ENCODE data around the gene SF3B3. TPM values are rescaled to one million over a fixed set of nuclear protein-coding genes. Genes with fewer than 3 reads are reported as not detected.
A peak's percentile ranks its signal among the peaks of the same experiment; 100 is the strongest.

SF3B3 gene
- total RNA-seq, 1 experiment from 2014 or later, result 133 TPM

- no peaks in the 10 kb centered on the region for H4K20me1 ChIP-seq (ENCODE audit: low read length)
- no peak overlapping the region for H3K4me3 ChIP-seq (ENCODE audit: low read length)
- H3F3A ChIP-seq (ENCODE audit: low read length, unreplicated experiment), result no peaks in the 10 kb centered on the region
- no peak overlapping the region for H2AFZ ChIP-seq (ENCODE audit: low read length)
- no peaks in the 10 kb centered on the region for H3K9me3 ChIP-seq (ENCODE audit: low read length)
- H3K4me2 ChIP-seq (ENCODE audit: low read length), result no peak overlapping the region
- peaks cover 13% of the 10 kb centered on the region for H3K4me1 ChIP-seq (ENCODE audit: insufficient read depth, low read length)
- no peak overlapping the region for H3K9ac ChIP-seq (ENCODE audit: low read length)
- BruUV-seq (replicated peaks), result no TSS peak
- H3K27ac ChIP-seq (ENCODE audit: low read length), result peak overlapping the region; percentile 65
- H3K27me3 ChIP-seq (ENCODE audit: low read length), result no peaks in the 10 kb centered on the region
- TF ChIP-seq EZH2 (IDR thresholded peaks at IDR 0.05; ENCODE audit: low read length, unreplicated experiment) (no peak), EZH2phosphoT487 (IDR thresholded peaks at IDR 0.05; ENCODE audit: borderline replicate concordance, low read length) (no peak), CTCF (conservative IDR thresholded peaks at IDR 0.05; ENCODE audit: low read depth, low read length) (no peak)
- intact Hi-C loops (cut with micrococcal nuclease), result no loop called here
- DNase-seq, result peak; percentile 17
- H3K9me2 ChIP-seq (replicated peaks; ENCODE audit: low read length), result no peaks in the 10 kb centered on the region
- peak; percentile 55 for ATAC-seq
- ChIA-PET CTCF (interaction anchor here (0.5 kb wide), 1 partner anchor 234 kb away, joined by 5 read pairs; no protein-coding TSS in a partner anchor), POLR2A (ENCODE audit: unreplicated experiment) (no interaction called here)
- no peaks in the 10 kb centered on the region for H3K79me2 ChIP-seq (ENCODE audit: low read length)
- H3K36me3 ChIP-seq (ENCODE audit: low read depth, low read length), result peaks cover 4% of the 10 kb centered on the region
Measured at GRCh38 chr16:70482624-70483023, 41.0 kb upstream of the SF3B3 start.

- Histone ChIP-seq H3K9me3 (ENCODE audit: low read length) (no peaks in the 10 kb centered on the region), H4K20me1 (ENCODE audit: low read length) (no peaks in the 10 kb centered on the region), H3K9me2 (replicated peaks; ENCODE audit: low read length) (no peaks in the 10 kb centered on the region), H3K79me2 (ENCODE audit: low read length) (no peaks in the 10 kb centered on the region), H3K9ac (ENCODE audit: low read length) (no peak overlapping the region), H3K4me1 (ENCODE audit: insufficient read depth, low read length) (peaks cover 15% of the 10 kb centered on the region), H3F3A (ENCODE audit: low read length, unreplicated experiment) (no peaks in the 10 kb centered on the region), H2AFZ (ENCODE audit: low read length) (no peak overlapping the region), H3K27me3 (ENCODE audit: low read length) (no peaks in the 10 kb centered on the region), H3K4me2 (ENCODE audit: low read length) (no peak overlapping the region), H3K36me3 (ENCODE audit: low read depth, low read length) (peaks cover 4% of the 10 kb centered on the region), H3K27ac (ENCODE audit: low read length) (no peak overlapping the region), H3K4me3 (ENCODE audit: low read length) (no peak overlapping the region)
- POLR2A ChIA-PET (ENCODE audit: unreplicated experiment), result no interaction called here
- DNase-seq (no peak), ATAC-seq (no peak)
- intact Hi-C loops (cut with micrococcal nuclease), result no loop called here
- TF ChIP-seq EZH2 (IDR thresholded peaks at IDR 0.05; ENCODE audit: low read length, unreplicated experiment) (no peak), EZH2phosphoT487 (IDR thresholded peaks at IDR 0.05; ENCODE audit: borderline replicate concordance, low read length) (no peak), CTCF (conservative IDR thresholded peaks at IDR 0.05; ENCODE audit: low read depth, low read length) (no peak)
- no TSS peak for BruUV-seq (replicated peaks)
- CTCF ChIA-PET, result no interaction called here
Measured at GRCh38 chr16:70483426-70483825, 40.2 kb upstream of the SF3B3 start.

GRCh38 chr16:70484867-70485266, 38.7 kb upstream of the SF3B3 start:
- Histone ChIP-seq H3F3A (ENCODE audit: low read length, unreplicated experiment) (no peaks in the 10 kb centered on the region), H3K9me2 (replicated peaks; ENCODE audit: low read length) (no peaks in the 10 kb centered on the region), H3K27ac (ENCODE audit: low read length) (no peak overlapping the region), H3K4me2 (ENCODE audit: low read length) (no peak overlapping the region), H3K9ac (ENCODE audit: low read length) (no peak overlapping the region), H3K36me3 (ENCODE audit: low read depth, low read length) (peaks cover 2% of the 10 kb centered on the region), H2AFZ (ENCODE audit: low read length) (no peak overlapping the region), H3K4me3 (ENCODE audit: low read length) (no peak overlapping the region), H3K4me1 (ENCODE audit: insufficient read depth, low read length) (peaks cover 22% of the 10 kb centered on the region), H3K79me2 (ENCODE audit: low read length) (no peaks in the 10 kb centered on the region), H3K9me3 (ENCODE audit: low read length) (no peaks in the 10 kb centered on the region), H3K27me3 (ENCODE audit: low read length) (no peaks in the 10 kb centered on the region), H4K20me1 (ENCODE audit: low read length) (no peaks in the 10 kb centered on the region)
- intact Hi-C loops (cut with micrococcal nuclease), result no loop called here
- POLR2A ChIA-PET (ENCODE audit: unreplicated experiment), result no interaction called here
- CTCF ChIA-PET, result no interaction called here
- no peak for DNase-seq
- no peak for TF ChIP-seq EZH2 (IDR thresholded peaks at IDR 0.05; ENCODE audit: low read length, unreplicated experiment)
- TF ChIP-seq CTCF (conservative IDR thresholded peaks at IDR 0.05; ENCODE audit: low read depth, low read length), result no peak
- no peak for TF ChIP-seq EZH2phosphoT487 (IDR thresholded peaks at IDR 0.05; ENCODE audit: borderline replicate concordance, low read length)
- BruUV-seq (replicated peaks), result no TSS peak
- no peak for ATAC-seq

All from PC-3 (cell line).